ENCODE results near the gene FLVCR1. TPM values are rescaled to one million over a fixed set of nuclear protein-coding genes. Genes with fewer than 3 reads are reported as not detected.

The FLVCR1 gene
- total RNA-seq, 1 donor from 2014 or later: 4.4 TPM

GRCh38 chr1:212822956-212823355 is 35.1 kb upstream of the FLVCR1 start:
- TF ChIP-seq, protein P1, sequence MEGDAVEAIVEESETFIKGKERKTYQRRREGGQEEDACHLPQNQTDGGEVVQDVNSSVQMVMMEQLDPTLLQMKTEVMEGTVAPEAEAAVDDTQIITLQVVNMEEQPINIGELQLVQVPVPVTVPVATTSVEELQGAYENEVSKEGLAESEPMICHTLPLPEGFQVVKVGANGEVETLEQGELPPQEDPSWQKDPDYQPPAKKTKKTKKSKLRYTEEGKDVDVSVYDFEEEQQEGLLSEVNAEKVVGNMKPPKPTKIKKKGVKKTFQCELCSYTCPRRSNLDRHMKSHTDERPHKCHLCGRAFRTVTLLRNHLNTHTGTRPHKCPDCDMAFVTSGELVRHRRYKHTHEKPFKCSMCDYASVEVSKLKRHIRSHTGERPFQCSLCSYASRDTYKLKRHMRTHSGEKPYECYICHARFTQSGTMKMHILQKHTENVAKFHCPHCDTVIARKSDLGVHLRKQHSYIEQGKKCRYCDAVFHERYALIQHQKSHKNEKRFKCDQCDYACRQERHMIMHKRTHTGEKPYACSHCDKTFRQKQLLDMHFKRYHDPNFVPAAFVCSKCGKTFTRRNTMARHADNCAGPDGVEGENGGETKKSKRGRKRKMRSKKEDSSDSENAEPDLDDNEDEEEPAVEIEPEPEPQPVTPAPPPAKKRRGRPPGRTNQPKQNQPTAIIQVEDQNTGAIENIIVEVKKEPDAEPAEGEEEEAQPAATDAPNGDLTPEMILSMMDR (IDR thresholded peaks at IDR 0.05): no peak
- Mint-ChIP-seq H3K27ac (ENCODE audit: unreplicated experiment) (no peak overlapping the region), H3K4me1 (ENCODE audit: low read depth) (no peaks in the 10 kb centered on the region), H3K36me3 (ENCODE audit: low read depth) (peaks cover 5% of the 10 kb centered on the region), H3K9me3 (ENCODE audit: low read depth) (peaks cover 10% of the 10 kb centered on the region), H3K4me3 (ENCODE audit: unreplicated experiment) (no peak overlapping the region), H3K27me3 (ENCODE audit: low read depth) (no peaks in the 10 kb centered on the region)
- DNase-seq (ENCODE audit: low spot score): no peak

DNA sequence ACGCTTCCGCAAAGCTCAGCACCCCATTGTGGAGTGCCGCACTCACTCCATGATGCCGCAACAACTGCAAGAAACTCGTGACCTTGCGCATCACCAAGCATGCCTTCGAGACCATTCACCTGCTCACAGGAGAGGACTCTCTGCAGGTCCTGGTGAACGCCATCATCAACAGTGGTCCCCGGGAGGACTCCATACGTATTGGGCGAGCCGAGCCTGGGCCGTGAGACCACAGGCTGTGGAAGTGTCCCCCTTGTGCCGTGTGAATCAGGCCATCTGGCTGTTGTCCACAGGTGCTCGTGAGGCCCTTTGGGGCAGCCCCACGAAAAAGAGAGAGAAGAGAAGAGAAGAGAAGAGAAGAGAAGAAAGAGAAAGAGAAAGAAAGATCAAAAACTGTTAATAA is 33.9 kb upstream of the FLVCR1 start:
- H3K27ac Mint-ChIP-seq (ENCODE audit: unreplicated experiment): no peak overlapping the region
- TF ChIP-seq, protein P1 (IDR thresholded peaks at IDR 0.05): no peak
- H3K27me3 Mint-ChIP-seq (ENCODE audit: low read depth): no peaks in the 10 kb centered on the region
- H3K4me3 Mint-ChIP-seq (ENCODE audit: unreplicated experiment): no peak overlapping the region
- peaks cover 10% of the 10 kb centered on the region for H3K9me3 Mint-ChIP-seq (ENCODE audit: low read depth)
- H3K36me3 Mint-ChIP-seq (ENCODE audit: low read depth): peaks cover 5% of the 10 kb centered on the region
- no peak for DNase-seq (ENCODE audit: low spot score)
- no peaks in the 10 kb centered on the region for H3K4me1 Mint-ChIP-seq (ENCODE audit: low read depth)

DNA sequence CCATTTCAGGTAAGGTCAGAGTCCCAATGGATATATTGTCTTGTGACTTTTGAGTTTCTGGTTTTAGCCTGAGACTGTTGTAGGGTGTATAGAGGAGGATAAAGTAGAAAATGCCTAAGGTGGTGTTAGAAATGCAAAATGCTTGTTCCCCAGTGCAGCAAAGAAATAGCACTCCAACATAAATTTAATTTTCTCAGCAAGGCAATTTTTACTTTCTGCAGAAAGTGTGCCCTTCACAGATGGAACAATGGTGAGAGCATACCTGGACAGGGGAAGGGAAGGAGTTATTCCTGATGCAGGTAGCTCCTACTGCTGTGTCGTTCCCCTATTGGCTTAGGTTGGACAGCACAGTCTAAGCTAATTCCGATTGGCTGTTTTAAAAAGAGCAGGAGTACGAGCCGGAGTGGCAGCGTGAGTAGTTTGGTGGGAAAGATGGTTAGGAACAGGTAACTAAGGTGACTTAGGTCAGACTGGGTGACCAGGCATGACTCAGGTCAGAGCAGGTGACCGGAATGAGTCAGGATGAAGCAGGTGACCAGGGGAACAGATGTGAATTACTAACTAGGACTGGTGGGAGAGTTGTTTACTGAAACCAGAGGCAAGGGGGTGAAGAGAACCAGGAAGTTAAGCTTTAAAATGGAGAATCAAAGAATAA is 32.1 kb upstream of the FLVCR1 start:
- Mint-ChIP-seq H3K4me1 (ENCODE audit: low read depth) (no peaks in the 10 kb centered on the region), H3K9me3 (ENCODE audit: low read depth) (peaks cover 10% of the 10 kb centered on the region), H3K27me3 (ENCODE audit: low read depth) (no peaks in the 10 kb centered on the region), H3K27ac (ENCODE audit: unreplicated experiment) (no peak overlapping the region), H3K4me3 (ENCODE audit: unreplicated experiment) (no peak overlapping the region), H3K36me3 (ENCODE audit: low read depth) (peaks cover 5% of the 10 kb centered on the region)
- no peak for DNase-seq (ENCODE audit: low spot score)
- TF ChIP-seq, protein P1 (IDR thresholded peaks at IDR 0.05): no peak

GRCh38 chr1:212827171-212827776 is 30.8 kb upstream of the FLVCR1 start:
- Mint-ChIP-seq H3K27ac (ENCODE audit: unreplicated experiment) (no peak overlapping the region), H3K9me3 (ENCODE audit: low read depth) (peaks cover 10% of the 10 kb centered on the region), H3K36me3 (ENCODE audit: low read depth) (peaks cover 5% of the 10 kb centered on the region), H3K4me1 (ENCODE audit: low read depth) (no peaks in the 10 kb centered on the region), H3K27me3 (ENCODE audit: low read depth) (no peaks in the 10 kb centered on the region), H3K4me3 (ENCODE audit: unreplicated experiment) (no peak overlapping the region)
- no peak for DNase-seq (ENCODE audit: low spot score)
- TF ChIP-seq, protein P1 (IDR thresholded peaks at IDR 0.05): no peak

GRCh38 chr1:212827831-212828278 is 30.2 kb upstream of the FLVCR1 start:
- Mint-ChIP-seq H3K27me3 (ENCODE audit: low read depth) (no peaks in the 10 kb centered on the region), H3K4me3 (ENCODE audit: unreplicated experiment) (no peak overlapping the region), H3K36me3 (ENCODE audit: low read depth) (peaks cover 5% of the 10 kb centered on the region), H3K9me3 (ENCODE audit: low read depth) (peaks cover 10% of the 10 kb centered on the region), H3K4me1 (ENCODE audit: low read depth) (no peaks in the 10 kb centered on the region), H3K27ac (ENCODE audit: unreplicated experiment) (no peak overlapping the region)
- TF ChIP-seq, protein P1 (IDR thresholded peaks at IDR 0.05): no peak
- DNase-seq (ENCODE audit: low spot score): no peak
